Germinal center (tissue), 1 donor: ENCODE measurements around the gene MCM6.
"Not testable (repeated sequence)": the region's sequence is repeated elsewhere in the genome, so short reads cannot be mapped to it uniquely, and the experiment has no call there.

Experiments
- DNase-seq: peaks from one replicate; pipeline ENCODE4 v3.0.0; 2012; ENCODE audit warnings: mixed read lengths, low spot score

MCM6 gene

GRCh38 chr2:135820003-135820618 lies 56.1 kb downstream of the MCM6 start:
- DNase-seq = no peak

- no peak for DNase-seq
These were observed 57.2 kb downstream of the MCM6 start for GRCh38 chr2:135818937-135819610.

- DNase-seq = no peak
These were observed 58.3 kb downstream of the MCM6 start for GRCh38 chr2:135817951-135818350.

- no peak for DNase-seq
These were observed 58.8 kb downstream of the MCM6 start for GRCh38 chr2:135817466-135817865.

- no peak for DNase-seq
These were observed 61.0 kb downstream of the MCM6 start for GRCh38 chr2:135815269-135815668.

- DNase-seq = no peak
These were observed 63.2 kb downstream of the MCM6 start for GRCh38 chr2:135812907-135813511.

GRCh38 chr2:135807874-135808273 lies 68.4 kb downstream of the MCM6 start:
- DNase-seq = not testable (repeated sequence)

GRCh38 chr2:135803278-135803677 lies 73.0 kb downstream of the MCM6 start:
- DNase-seq = no peak

- DNase-seq = no peak
These were observed 73.9 kb downstream of the MCM6 start for GRCh38 chr2:135802350-135802749.

- DNase-seq = no peak
These were observed 75.5 kb downstream of the MCM6 start for GRCh38 chr2:135800513-135801460.

GRCh38 chr2:135799738-135800137 lies 76.5 kb downstream of the MCM6 start:
- no peak for DNase-seq

- DNase-seq = no peak
These were observed 77.5 kb downstream of the MCM6 start for GRCh38 chr2:135798762-135799161.

- no peak for DNase-seq
These were observed 78.0 kb downstream of the MCM6 start for GRCh38 chr2:135798275-135798705.

- DNase-seq = peak; percentile 83
These were observed 78.6 kb downstream of the MCM6 start for GRCh38 chr2:135797497-135798274.

- no peak for DNase-seq
These were observed 79.6 kb downstream of the MCM6 start for GRCh38 chr2:135796606-135797005.

GRCh38 chr2:135795641-135796040 lies 80.6 kb downstream of the MCM6 start:
- not testable (repeated sequence) for DNase-seq

- no peak for DNase-seq
These were observed 83.7 kb downstream of the MCM6 start for GRCh38 chr2:135792401-135793150.

- DNase-seq = no peak
These were observed 84.6 kb downstream of the MCM6 start for GRCh38 chr2:135791418-135792190.

GRCh38 chr2:135790423-135790822 lies 85.8 kb downstream of the MCM6 start:
- DNase-seq = no peak
